IPS DF 6.9 (cell line): ENCODE measurements around the gene TPP2.

Source experiments
- DNase-seq: peaks from one replicate; pipeline ENCODE4 v3.0.0-alpha.2; 2013; ENCODE audit warnings: low read depth, low spot score
- H3K27ac ChIP-seq: one replicate; pipeline ENCODE4 v1.5.1; 2013; ENCODE audit warnings: low read length, control low read depth
- H3K27me3 ChIP-seq: 2 replicates; pipeline ENCODE4 v1.6.1; 2013; ENCODE audit warnings: mild to moderate bottlenecking, low read length; ENCODE audit not compliant: control insufficient read depth, insufficient read depth
- H3K36me3 ChIP-seq: 2 replicates; pipeline ENCODE4 v1.6.1; 2013; ENCODE audit warnings: low read length; ENCODE audit not compliant: control insufficient read depth, insufficient read depth
- H3K4me1 ChIP-seq: 2 replicates; pipeline ENCODE4 v1.6.1; 2013; ENCODE audit warnings: low read length; ENCODE audit not compliant: control insufficient read depth, insufficient read depth
- H3K4me3 ChIP-seq: 2 replicates; pipeline ENCODE4 v1.5.1; 2013; ENCODE audit warnings: mild to moderate bottlenecking, low read length
- H3K9me3 ChIP-seq: 2 replicates; pipeline ENCODE4 v1.6.1; 2013; ENCODE audit warnings: low read length, inconsistent platforms; ENCODE audit not compliant: control insufficient read depth, insufficient read depth
- WGBS: extraction: QIAGEN DNeasy Blood & Tissue Kit; methylation state at CpG from one replicate; pipeline ENCODE4 v1.1.7; 2013; ENCODE audit warnings: mixed read lengths, missing lambda C conversion rate; ENCODE audit not compliant: insufficient read length, insufficient coverage; 5-methylcytosine and 5-hydroxymethylcytosine counted together

The TPP2 gene

DNA sequence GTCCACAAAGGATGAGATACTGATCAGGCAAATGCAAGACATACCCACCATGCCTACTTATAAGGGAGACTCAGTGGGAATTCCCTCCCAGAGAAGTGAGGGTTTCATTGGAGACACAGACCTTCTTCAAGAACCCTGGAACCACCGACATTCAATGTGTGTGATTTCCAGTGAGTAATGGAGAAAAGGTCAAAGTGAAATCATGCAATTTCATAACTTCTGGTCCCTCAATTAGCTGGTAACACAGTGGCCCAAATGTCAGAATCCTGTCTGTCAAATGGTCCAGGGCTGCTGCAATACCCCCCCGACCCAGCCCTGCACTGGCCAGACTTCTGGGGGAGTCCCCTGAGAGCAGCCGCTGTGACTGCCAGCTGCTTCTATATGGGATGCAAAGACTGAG, 102.7 kb downstream of the TPP2 start:
- no peaks in the 10 kb centered on the region for H3K27me3 ChIP-seq
- H3K4me3 ChIP-seq: no peak overlapping the region
- H3K27ac ChIP-seq: no peak overlapping the region
- no peak for DNase-seq
- H3K36me3 ChIP-seq: no peaks in the 10 kb centered on the region
- no peaks in the 10 kb centered on the region for H3K9me3 ChIP-seq
- H3K4me1 ChIP-seq: peaks cover 2% of the 10 kb centered on the region; the same call in 1 of the 2 replicates
- WGBS: no CpG with 5 or more reads among the region's 3 CpGs

DNA sequence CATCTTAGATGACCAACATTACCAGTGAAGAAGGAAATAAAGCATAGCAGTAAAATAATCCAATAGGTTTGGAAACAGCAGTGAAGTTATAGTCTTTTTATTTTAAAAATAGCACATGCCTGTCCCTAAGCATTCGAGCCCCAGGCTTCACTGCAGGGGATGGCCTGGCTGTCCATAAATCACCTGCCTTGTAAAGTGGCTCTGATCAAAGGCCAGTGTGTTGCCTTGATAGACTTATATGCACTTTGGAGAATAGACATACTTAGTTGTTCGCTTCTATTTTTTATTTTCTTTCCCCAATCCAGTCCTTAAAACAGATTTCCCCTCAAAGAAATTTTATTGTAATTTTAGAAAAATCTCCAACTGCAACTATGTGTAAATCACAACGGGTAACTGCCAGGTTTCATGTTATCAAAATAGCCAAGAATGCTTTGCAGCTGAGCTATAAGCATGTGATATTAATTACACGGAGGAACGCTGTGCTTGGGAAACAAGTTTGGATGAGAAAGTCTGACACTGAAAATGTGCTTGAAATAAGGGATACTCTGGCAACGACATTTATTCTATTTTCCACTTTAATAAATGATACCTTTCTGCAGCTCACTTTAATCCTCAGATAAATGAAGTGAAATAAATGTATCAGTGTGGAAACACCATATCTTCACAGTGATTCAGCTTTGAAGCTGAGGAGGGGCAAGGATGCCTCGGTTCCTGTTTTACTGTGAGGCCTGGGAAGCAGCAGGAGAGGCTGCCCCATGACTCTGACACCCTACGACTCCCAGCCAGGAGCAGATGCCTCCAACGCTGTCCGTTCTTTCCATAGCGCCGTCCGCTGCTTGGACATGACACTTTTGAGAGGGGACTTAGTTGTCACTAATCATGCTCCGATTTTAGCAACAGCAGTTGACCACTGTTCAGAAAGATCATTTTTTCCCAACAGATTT, 103.6 kb downstream of the TPP2 start:
- peaks cover 2% of the 10 kb centered on the region; the same call in 1 of the 2 replicates for H3K4me1 ChIP-seq
- no peak for DNase-seq
- H3K27me3 ChIP-seq: no peaks in the 10 kb centered on the region
- H3K27ac ChIP-seq: no peak overlapping the region
- no peak overlapping the region for H3K4me3 ChIP-seq
- no CpG with 5 or more reads among the region's 14 CpGs for WGBS
- H3K36me3 ChIP-seq: no peaks in the 10 kb centered on the region
- no peaks in the 10 kb centered on the region for H3K9me3 ChIP-seq

- Histone ChIP-seq H3K4me1 (peaks cover 2% of the 10 kb centered on the region; the same call in 1 of the 2 replicates), H3K27me3 (no peaks in the 10 kb centered on the region), H3K36me3 (no peaks in the 10 kb centered on the region), H3K4me3 (no peak overlapping the region), H3K9me3 (no peaks in the 10 kb centered on the region), H3K27ac (no peak overlapping the region)
- WGBS: no CpG with 5 or more reads among the region's 5 CpGs
- no peak for DNase-seq
These were observed 104.5 kb downstream of the TPP2 start for GRCh38 chr13:102701331-102701730.

DNA sequence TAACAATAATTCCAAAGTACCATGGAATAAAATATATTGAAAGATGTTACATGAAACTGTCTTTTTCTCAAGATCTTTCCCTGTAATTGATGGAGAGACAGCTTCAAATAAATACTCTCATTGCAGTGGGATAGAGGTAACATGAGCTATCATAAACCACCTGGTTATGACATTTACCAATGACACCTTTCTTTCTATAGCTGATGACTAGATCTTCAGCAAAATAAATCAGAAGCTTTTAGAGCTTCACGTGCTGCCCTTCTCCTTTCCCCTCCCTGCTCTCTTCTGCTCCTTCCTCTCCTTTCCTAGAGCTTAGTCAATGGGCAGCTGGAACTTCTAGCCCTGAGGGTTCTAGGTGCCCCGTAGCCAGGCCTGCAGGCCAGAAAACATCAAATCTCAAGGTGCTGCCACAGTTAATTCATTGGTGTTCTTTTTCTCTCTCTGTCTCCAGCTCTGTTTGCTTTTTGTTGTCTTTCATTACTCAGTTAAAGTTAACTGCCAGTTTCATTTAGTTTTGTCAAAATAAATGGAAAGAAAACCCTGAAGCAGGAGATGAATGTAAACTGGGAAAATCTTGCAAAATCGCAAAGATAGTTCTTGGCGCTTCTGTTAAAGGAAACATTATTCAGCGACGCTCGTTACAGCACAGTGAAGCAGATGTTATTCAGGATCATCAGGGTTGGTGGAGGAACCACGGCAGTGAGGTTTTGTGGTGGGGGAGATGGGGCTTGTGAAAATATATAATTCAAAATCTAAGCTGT, 106.4 kb downstream of the TPP2 start:
- H3K4me3 ChIP-seq: no peak overlapping the region
- no peak for DNase-seq

GRCh38 chr13:102703726-102704035, 106.9 kb downstream of the TPP2 start:
- Histone ChIP-seq H3K27ac (no peak overlapping the region), H3K36me3 (no peaks in the 10 kb centered on the region), H3K4me1 (peaks cover 2% of the 10 kb centered on the region; the same call in 1 of the 2 replicates), H3K9me3 (no peaks in the 10 kb centered on the region), H3K27me3 (no peaks in the 10 kb centered on the region), H3K4me3 (no peak overlapping the region)
- DNase-seq: no peak

More for the DNA sequence above, 106.4 kb downstream of the TPP2 start:
- no peaks in the 10 kb centered on the region for H3K9me3 ChIP-seq
- no peaks in the 10 kb centered on the region for H3K36me3 ChIP-seq
- no peak overlapping the region for H3K27ac ChIP-seq
- H3K4me1 ChIP-seq: peaks cover 2% of the 10 kb centered on the region; the same call in 1 of the 2 replicates
- no peaks in the 10 kb centered on the region for H3K27me3 ChIP-seq
- no CpG with 5 or more reads among the region's 8 CpGs for WGBS

- H3K36me3 ChIP-seq: no peaks in the 10 kb centered on the region
- no peaks in the 10 kb centered on the region for H3K27me3 ChIP-seq
- no peak for DNase-seq
- H3K4me3 ChIP-seq: no peak overlapping the region
- H3K4me1 ChIP-seq: peaks cover 2% of the 10 kb centered on the region; the same call in 1 of the 2 replicates
- no peak overlapping the region for H3K27ac ChIP-seq
- WGBS: no CpG with 5 or more reads among the region's 6 CpGs
- no peaks in the 10 kb centered on the region for H3K9me3 ChIP-seq
These were observed 107.7 kb downstream of the TPP2 start for GRCh38 chr13:102704238-102705058.

GRCh38 chr13:102707467-102707866, 110.7 kb downstream of the TPP2 start:
- no peak for DNase-seq
- H3K36me3 ChIP-seq: no peaks in the 10 kb centered on the region
- no peak overlapping the region for H3K4me3 ChIP-seq
- H3K27ac ChIP-seq: no peak overlapping the region
- H3K9me3 ChIP-seq: no peaks in the 10 kb centered on the region
- no peaks in the 10 kb centered on the region for H3K4me1 ChIP-seq
- WGBS: no CpG with 5 or more reads among the region's 4 CpGs
- no peaks in the 10 kb centered on the region for H3K27me3 ChIP-seq

- H3K27ac ChIP-seq: no peak overlapping the region
- H3K9me3 ChIP-seq: no peaks in the 10 kb centered on the region
- no CpG with 5 or more reads among the region's 2 CpGs for WGBS
- H3K4me3 ChIP-seq: no peak overlapping the region
- no peaks in the 10 kb centered on the region for H3K36me3 ChIP-seq
- H3K4me1 ChIP-seq: no peaks in the 10 kb centered on the region
- no peak for DNase-seq
- H3K27me3 ChIP-seq: no peaks in the 10 kb centered on the region
These were observed 111.4 kb downstream of the TPP2 start for GRCh38 chr13:102708211-102708610.

DNA sequence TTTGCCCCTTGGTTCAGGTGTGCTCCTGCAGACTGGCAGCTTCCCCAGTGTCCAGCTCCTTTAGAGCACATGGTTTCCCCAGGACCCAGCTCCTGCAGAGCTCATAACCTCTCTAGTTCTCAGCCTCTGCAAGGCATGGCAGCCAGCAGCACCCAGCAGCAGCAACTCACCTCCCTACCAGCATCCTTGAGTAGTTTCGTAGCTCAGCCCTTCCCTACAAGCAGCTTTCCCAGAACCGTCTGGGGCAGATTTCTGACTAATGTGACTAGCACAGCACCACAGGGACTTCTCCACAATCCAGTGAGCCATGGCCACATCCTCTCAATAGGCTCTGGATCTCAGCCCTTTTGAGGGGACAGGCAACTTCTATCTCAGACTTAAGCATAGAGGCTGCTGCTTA, 112.2 kb downstream of the TPP2 start:
- H3K9me3 ChIP-seq: no peaks in the 10 kb centered on the region
- no peaks in the 10 kb centered on the region for H3K36me3 ChIP-seq
- no CpG with 5 or more reads among the region's 2 CpGs for WGBS
- H3K27ac ChIP-seq: no peak overlapping the region
- DNase-seq: no peak
- H3K4me1 ChIP-seq: no peaks in the 10 kb centered on the region
- H3K4me3 ChIP-seq: no peak overlapping the region
- H3K27me3 ChIP-seq: no peaks in the 10 kb centered on the region

DNA sequence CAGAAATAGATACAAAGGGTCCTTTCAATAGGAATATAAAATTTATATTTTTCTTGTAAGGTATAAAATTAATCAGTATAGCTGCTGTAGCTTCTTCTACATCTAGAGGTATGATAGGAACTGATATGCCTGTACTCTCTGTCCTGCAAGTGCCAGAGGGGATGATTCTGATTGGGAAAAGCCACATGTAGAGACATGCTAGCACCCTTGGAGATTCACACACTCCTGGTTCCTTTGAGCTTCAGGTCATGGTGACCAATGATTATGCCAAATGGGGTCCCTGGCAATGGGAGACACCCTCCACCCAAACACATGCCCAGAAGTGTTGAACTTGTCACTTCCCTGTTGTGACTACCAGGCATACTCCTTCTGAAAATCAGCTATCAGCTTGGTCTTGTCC, 112.8 kb downstream of the TPP2 start:
- Histone ChIP-seq H3K27ac (no peak overlapping the region), H3K36me3 (no peaks in the 10 kb centered on the region), H3K4me3 (no peak overlapping the region), H3K9me3 (no peaks in the 10 kb centered on the region), H3K4me1 (no peaks in the 10 kb centered on the region), H3K27me3 (no peaks in the 10 kb centered on the region)
- no peak for DNase-seq
